ENCODE data around the gene LDHAL6A. TPM values are rescaled to one million over a fixed set of nuclear protein-coding genes. Genes with fewer than 3 reads are reported as not detected.

The LDHAL6A gene
- total RNA-seq, 1 experiment from 2014 or later: not detected

DNA sequence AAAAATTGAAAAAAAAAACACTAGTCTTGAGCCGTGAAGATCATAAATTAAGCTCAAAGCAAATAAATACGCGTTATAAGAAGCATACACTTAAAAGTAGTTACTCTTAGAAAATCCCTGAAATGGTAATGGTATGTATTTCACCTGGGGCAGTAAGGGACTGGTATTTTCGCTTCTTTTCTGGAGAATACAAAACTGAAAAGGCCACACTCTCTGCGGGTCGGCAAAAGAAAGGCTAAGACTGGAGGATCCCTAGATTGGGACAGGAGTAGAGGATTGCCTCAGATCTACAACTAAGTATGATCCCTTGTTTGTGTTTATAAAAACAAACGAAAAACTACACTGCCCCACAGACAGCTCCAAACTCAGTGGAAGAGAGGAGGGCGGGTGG is 70.5 kb downstream of the LDHAL6A start:
- H3K27ac ChIP-seq (ENCODE audit: low read depth, low read length): peak overlapping the region; percentile 64
- DNase-seq (ENCODE audit: low read depth, low spot score) (no peak), ATAC-seq (no peak)
- peak overlapping the region; percentile 88 for H3K4me2 ChIP-seq (ENCODE audit: low read length)
- no peaks in the 10 kb centered on the region for H3K9me2 ChIP-seq (ENCODE audit: insufficient read depth)
- no TSS peak for BruUV-seq (replicated peaks)
- H3K4me1 ChIP-seq (ENCODE audit: control insufficient read depth in 1 of 2, insufficient read depth in 2 of 2, low read length in 2 of 2): peaks cover 6 to 23% of the 10 kb centered on the region in 2 experiments; a peak in 3 of 4 replicates
- H3K9ac ChIP-seq (ENCODE audit: low read length): peak overlapping the region; percentile 88
- TF ChIP-seq SP1 (IDR thresholded peaks at IDR 0.05; ENCODE audit: low read depth) (no peak), SRF (IDR thresholded peaks at IDR 0.05; ENCODE audit: low read depth) (no peak), ATF3 (IDR thresholded peaks at IDR 0.05) (no peak), EGR1 (IDR thresholded peaks at IDR 0.05; ENCODE audit: low read depth) (no peak)
- POLR2A ChIA-PET: interaction anchor here (1.1 to 2.8 kb wide), 3 partner anchors 14 to 131 kb away, joined by 3 to 16 read pairs (median 3); partner anchors contain the start of genes LDHA and UEVLD
- intact Hi-C loops (cut with micrococcal nuclease): loop anchor here (2.0 to 10.0 kb wide), 3 partner anchors 109 to 201 kb away; partner anchors contain the start of genes GTF2H1, HPS5 and SPTY2D1
- no peaks in the 10 kb centered on the region for H3K27me3 ChIP-seq (ENCODE audit: insufficient read depth, low read length)
- no peaks in the 10 kb centered on the region for H3K36me3 ChIP-seq (ENCODE audit: control insufficient read depth in 1 of 2, insufficient read depth in 2 of 2, low read length in 2 of 2)
- CTCF ChIA-PET: interaction anchor here (1.6 kb wide), 2 partner anchors 15 to 282 kb away, joined by 4 to 6 read pairs; no protein-coding TSS in a partner anchor
- peak overlapping the region; percentile 83 to 94 for H3K4me3 ChIP-seq (replicated peaks in 1 of 2; ENCODE audit: low read depth in 1 of 2, low read length in 2 of 2)
- H2AFZ ChIP-seq (ENCODE audit: low read depth, low read length, poor library complexity, severe bottlenecking): no peak overlapping the region
- peaks cover 70% of the 10 kb centered on the region for H3K79me2 ChIP-seq (ENCODE audit: insufficient read depth, low read length)
- RAD21 ChIA-PET (ENCODE audit: low non-redundant PET in 1 of 2, low total read pairs in 2 of 2, uncharacterized antibody in 2 of 2, unreplicated experiment in 2 of 2): no interaction called here
- no peaks in the 10 kb centered on the region for H3K9me3 ChIP-seq (ENCODE audit: control insufficient read depth in 1 of 2, insufficient read depth in 1 of 2, low read depth in 1 of 2, low read length in 2 of 2)
- H4K20me1 ChIP-seq (ENCODE audit: insufficient read depth): no peaks in the 10 kb centered on the region; the same call in 1 of the 2 replicates

DNA sequence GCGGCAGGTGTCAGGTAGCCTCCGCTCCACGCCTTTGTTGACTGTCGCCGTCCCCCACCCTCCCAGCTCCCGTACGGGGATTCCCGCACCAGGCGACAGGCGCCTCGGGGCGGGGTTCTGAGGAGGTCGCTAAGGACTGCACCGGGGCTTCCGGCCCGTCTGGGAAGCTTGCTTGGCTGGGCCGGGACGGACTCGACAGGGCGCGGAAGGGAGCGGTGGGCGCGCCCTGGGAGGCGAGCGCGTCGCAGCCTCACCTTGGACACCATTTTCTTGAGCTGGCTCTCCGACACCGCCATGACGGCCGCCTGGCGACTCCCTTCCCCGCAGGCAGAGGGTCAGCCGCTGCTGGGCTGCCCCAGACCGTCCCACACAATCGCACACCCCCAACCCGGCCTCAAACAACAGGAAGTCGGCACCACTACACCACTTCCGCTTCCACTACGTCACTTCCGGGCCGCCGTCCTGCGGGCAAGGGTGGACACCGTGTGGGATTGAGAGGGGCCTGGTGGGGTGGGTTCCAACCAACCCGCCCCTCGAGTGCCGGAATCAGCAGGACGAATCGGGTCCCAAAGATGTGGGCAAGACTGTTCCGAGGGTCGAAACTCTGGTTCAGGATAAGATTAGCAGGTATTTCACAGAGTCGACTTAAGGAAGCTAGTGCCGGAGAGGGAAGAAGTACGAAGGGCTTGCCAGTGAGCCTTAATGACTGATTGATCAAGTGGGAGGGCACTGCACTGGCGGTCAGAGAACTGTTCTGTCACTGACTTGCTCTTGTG is 71.1 kb downstream of the LDHAL6A start, which contains the start of gene TSG101:
Gene TSG101, minus strand, starts transcription at position 422 of the 776 bp plus-strand sequence. Its CDS starts 126 bp downstream, at position 296.
- ATAC-seq (peak; percentile 95), DNase-seq (ENCODE audit: low read depth, low spot score) (peak; percentile 88)
- Histone ChIP-seq H3K27ac (ENCODE audit: low read depth, low read length) (peak within 1 kb of the TSS; percentile 64), H3K4me3 (replicated peaks in 1 of 2; ENCODE audit: low read depth in 1 of 2, low read length in 2 of 2) (peak within 1 kb of the TSS; percentile 83 to 94), H3K4me2 (ENCODE audit: low read length) (peak within 1 kb of the TSS; percentile 88), H3K27me3 (ENCODE audit: insufficient read depth, low read length) (no peaks in the 10 kb centered on the region), H3K4me1 (ENCODE audit: control insufficient read depth in 1 of 2, insufficient read depth in 2 of 2, low read length in 2 of 2) (peaks cover 6 to 23% of the 10 kb centered on the region in 2 experiments; a peak in 3 of 4 replicates), H3K36me3 (ENCODE audit: control insufficient read depth in 1 of 2, insufficient read depth in 2 of 2, low read length in 2 of 2) (no peaks in the 10 kb centered on the region), H3K79me2 (ENCODE audit: insufficient read depth, low read length) (peaks cover 64% of the 10 kb centered on the region), H2AFZ (ENCODE audit: low read depth, low read length, poor library complexity, severe bottlenecking) (no peak within 1 kb of the TSS), H3K9me3 (ENCODE audit: control insufficient read depth in 1 of 2, insufficient read depth in 1 of 2, low read depth in 1 of 2, low read length in 2 of 2) (no peaks in the 10 kb centered on the region), H4K20me1 (ENCODE audit: insufficient read depth) (no peaks in the 10 kb centered on the region; the same call in 1 of the 2 replicates), H3K9me2 (ENCODE audit: insufficient read depth) (no peaks in the 10 kb centered on the region), H3K9ac (ENCODE audit: low read length) (peak within 1 kb of the TSS; percentile 88)
- RAD21 ChIA-PET (ENCODE audit: low non-redundant PET in 1 of 2, low total read pairs in 2 of 2, uncharacterized antibody in 2 of 2, unreplicated experiment in 2 of 2): no interaction called here
- intact Hi-C loops (cut with micrococcal nuclease): loop anchor here (2.0 to 10.0 kb wide), 3 partner anchors 108 to 202 kb away; partner anchors contain the start of genes GTF2H1, HPS5 and SPTY2D1
- POLR2A ChIA-PET: interaction anchor here (1.0 to 2.8 kb wide), 4 partner anchors 14 to 132 kb away, joined by 3 to 16 read pairs (median 3); partner anchors contain the start of genes LDHA, SPTY2D1 and UEVLD
- CTCF ChIA-PET: interaction anchor here (1.6 kb wide), 2 partner anchors 14 to 283 kb away, joined by 4 to 6 read pairs; no protein-coding TSS in a partner anchor
- no TSS peak for BruUV-seq (replicated peaks)
- peak; percentile 74 for TF ChIP-seq ZFX (IDR thresholded peaks at IDR 0.05)
- TF ChIP-seq SIN3A (IDR thresholded peaks at IDR 0.05; ENCODE audit: low read depth): peak; percentile 99
- peak; percentile 79 for TF ChIP-seq EGR1 (IDR thresholded peaks at IDR 0.05; ENCODE audit: low read depth)
- no peak for TF ChIP-seq EZH2 (IDR thresholded peaks at IDR 0.05)
- TF ChIP-seq RAD21 (IDR thresholded peaks at IDR 0.05; ENCODE audit: low read depth): no peak
- peak; percentile 69; the same call in 1 of the 2 replicates for TF ChIP-seq SRF (IDR thresholded peaks at IDR 0.05; ENCODE audit: low read depth)
- no peak for TF ChIP-seq ZBTB33 (IDR thresholded peaks at IDR 0.05; ENCODE audit: extremely low read depth, insufficient replicate concordance, low read length)
- peak; percentile 87 for TF ChIP-seq ELF1 (IDR thresholded peaks at IDR 0.05; ENCODE audit: borderline replicate concordance, low read depth)
- TF ChIP-seq JUND (IDR thresholded peaks at IDR 0.05): no peak
- no peak for TF ChIP-seq REST (IDR thresholded peaks at IDR 0.05; ENCODE audit: low read depth)
- TF ChIP-seq ZNF274 (IDR thresholded peaks at IDR 0.05; ENCODE audit: low read depth, low read length): no peak
